HG03521 (cell line): ENCODE measurements around the gene MKLN1.
"Not testable (repeated sequence)": the region's sequence is repeated elsewhere in the genome, so short reads cannot be mapped to it uniquely, and the experiment has no call there.

ENCODE experiments used
- ATAC-seq: cut with Tn5 transposase; IDR thresholded peaks from one replicate; pipeline ENCODE4 v1.9.1; 2021; ENCODE audit warnings: mild to moderate bottlenecking, moderate library complexity; ENCODE audit not compliant: unreplicated experiment

Gene MKLN1

DNA sequence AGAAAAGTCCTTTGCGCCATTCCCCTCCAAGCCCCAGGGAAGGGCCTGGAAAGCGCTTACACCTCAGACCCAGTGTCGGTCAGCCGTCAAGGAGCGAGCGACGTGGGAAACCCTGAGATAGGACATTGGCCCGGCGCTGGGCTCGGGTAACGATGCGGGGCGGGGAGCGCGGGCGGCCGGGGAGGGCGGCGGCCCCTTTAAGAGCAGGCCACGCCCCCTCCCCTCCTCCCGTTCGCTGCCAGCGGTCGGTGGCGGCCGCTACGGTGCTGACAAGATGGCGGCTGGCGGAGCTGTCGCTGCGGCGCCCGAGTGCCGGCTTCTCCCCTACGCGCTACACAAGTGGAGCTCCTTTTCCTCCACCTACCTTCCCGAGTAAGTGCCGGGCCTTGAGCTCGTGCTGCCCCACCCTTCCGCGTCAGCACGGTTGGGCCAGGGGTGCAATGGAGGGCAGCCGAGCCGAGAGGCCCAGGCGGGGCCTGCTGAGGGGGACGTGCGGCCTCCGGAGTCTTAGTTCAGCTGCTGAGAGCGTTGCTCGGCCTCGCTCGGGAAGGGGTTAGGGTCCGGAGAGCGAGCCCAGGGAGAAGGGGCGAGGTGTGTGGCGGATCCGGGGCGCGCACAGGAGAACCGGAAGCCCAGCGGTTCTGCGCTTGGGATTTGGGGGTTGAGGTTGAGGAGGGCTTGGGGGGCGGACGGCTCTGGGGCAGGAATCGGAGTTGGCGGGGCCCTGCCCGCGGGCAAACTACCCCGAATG, at the start of gene MKLN1:
Gene MKLN1, plus strand, starts transcription at position 251 of the 751 bp plus-strand sequence. Its CDS starts 24 bp downstream, at position 275.
- peak; percentile 91 for ATAC-seq

DNA sequence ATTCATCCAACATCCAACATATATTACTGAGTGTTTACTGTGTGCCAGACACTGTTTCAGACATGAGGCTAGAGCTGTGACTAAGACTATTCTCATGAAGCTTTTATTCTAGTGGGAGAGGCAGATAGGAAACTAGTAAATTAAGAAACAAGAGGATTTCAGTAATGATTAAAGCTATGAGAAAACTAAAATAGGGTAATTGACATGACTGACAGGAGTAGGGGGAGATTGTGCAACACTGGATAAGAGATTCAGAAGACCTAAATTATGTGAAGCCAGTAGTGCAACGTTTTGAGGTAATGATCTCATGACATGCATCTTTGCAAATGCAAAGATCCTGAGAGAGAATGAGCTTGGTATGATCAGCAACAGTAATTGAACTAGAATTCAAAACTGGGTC, 48.6 kb upstream of the MKLN1 start:
- no peak for ATAC-seq

DNA sequence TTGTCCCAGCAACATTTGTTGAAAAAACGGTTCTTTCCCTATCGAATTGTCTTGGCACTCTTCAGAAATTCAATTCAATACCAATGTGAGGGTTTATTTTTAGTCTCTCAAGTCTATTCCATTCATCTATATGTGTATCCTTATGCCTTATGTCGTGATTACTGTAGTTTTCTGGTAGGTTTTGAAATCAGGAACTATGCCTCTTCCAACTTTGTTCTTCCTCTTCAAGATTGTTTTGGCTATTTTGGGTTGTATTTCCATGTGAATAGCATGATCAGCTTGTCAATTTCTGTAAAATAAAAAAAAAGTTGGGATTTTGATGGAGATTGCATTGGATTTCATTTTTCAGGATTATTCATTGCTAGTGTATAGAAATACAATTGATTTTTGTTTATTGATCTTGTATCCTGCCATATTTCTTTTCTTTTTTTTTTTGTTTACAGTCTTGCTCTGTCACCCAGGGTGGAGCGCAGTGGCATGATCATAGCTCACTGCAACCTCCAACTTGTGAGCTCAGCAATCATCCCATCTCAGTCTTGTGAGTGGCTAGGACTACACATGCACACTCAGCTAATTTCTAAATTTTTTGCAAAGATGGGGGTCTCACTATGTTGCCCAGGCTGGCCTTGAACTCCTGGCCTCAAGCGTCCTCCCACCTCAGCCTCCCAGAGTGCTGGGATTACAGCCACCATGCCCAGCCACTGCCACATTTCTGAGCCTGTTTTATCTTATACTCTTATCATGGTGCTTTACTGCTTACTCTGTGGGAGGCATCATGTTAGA, 46.2 kb upstream of the MKLN1 start:
- no peak for ATAC-seq

DNA sequence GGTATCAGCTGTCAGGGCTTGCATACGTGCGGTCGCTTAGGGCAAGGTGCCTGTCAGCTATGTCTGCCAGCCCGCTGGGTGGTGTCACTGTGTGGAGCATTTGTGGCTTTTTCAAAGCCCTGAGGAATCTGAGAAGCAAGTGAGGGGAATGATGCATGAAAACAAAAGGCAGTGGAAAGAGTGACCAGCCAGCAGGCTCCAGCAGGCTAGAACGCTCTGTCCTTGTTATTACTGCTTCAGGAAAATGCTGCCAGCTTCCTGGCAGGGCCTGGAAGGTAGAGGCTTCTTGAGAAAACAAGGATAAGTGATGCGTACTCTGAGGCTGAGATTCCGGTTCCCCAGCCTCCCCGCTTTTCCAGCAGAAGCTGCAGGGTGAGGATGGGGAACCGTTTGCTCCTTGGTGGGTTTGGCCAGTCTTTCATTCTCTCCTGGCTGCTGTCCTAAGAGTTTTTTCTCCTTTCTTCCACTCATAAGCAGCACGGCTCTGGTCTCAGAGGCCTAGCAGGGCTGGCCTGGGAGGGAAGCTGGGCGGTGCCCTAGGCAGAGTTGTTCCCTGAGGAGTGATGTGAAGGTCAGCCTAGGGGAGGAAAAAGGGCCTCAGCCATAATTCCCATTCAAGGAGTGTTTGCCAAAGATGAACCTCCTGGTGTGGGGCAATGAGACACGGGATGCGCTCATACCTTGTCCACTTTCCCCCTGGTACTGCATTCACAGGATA, 42.8 kb upstream of the MKLN1 start:
- ATAC-seq = no peak

DNA sequence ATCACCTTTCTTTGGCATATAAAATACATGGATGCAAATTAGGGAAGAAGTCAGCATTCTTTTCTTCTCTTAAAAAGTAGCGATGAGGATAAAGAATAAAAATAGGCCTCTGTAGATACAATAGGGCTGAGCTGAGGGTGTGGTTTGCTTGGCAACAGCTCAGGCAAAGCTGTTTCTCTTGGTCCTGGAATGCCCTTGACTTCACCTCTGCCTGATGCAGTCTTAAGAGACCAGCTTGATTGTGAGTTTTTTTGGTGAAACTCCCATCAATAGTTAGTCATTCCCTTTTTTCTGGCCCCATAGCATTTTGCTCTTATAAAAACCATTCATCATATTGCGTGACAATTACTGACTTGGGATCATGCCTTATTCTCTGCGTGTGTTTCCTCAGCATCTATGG, 42.1 kb upstream of the MKLN1 start:
- ATAC-seq = no peak

DNA sequence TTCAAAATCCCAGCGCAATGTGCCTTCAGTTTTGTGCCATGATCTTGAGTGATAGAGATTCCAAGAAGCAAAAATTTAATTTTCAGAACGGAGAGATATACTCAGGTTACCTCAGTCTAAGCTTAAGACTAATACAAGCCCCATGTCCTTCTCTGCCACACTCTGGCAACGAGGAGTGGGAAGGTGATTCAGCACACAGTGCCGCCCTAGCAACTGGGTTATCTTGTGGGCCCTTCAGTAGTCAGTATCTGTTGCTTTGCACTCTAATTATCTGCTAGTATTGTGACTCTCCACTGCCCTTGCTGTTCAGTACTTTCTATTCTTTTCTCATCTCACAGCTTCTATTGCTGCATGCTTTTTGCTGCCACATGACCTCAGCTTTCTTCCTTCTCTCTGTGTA, 39.2 kb upstream of the MKLN1 start:
- ATAC-seq = no peak

DNA sequence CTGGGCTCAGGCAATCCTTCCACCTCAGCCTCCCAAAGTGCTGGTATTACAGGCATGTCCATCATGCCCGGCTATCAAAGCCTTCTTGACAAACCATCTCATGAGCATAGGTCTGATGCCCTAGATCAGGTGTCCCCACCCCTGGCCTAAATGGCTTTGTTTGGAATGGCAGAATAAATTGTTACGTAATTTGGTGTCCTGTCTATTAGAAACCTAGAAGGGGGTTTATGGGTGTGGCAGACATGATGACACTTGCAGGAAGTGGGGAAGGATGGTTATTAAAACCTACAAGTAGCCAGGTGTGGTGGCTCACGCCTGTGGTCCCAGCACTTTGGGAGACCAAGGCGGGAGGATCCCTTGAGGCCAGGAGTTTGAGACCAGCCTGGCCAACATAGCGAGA, 38.6 kb upstream of the MKLN1 start:
- ATAC-seq = no peak

DNA sequence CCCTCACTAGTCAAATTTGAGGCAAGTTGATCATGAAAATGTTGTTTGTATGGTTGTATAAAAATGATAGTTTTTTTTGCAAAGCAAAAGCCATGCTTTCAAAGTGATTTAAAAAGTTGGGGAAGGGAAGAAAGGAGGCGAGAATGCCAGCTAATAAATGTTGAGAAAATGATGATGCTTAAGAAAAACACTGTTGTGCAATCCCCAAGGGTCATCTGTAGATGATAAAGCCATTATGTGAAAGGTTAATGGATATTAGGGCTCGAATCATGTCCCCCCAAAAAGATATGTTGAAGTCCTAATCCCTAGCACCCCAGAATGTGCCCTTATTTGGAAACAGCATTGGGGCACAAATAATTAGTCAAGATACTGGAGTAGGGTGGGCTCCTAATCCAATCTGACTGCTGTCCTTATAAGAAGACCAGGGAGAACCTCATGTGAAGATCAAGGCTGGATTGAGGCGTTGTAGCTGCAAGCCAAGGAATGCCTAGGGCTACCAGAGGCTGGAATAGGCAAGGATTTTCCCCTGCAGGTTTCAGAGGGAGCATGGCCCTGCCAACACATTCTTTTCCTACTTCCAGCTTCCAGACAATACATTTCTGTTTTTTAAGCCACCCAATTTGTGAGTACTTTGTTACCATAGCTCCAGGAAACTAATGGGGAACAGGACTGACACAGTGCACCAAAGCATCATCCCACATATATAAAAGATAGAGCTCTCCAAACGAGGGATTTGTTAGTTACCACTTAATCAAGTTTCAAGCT, 35.4 kb upstream of the MKLN1 start:
- no peak for ATAC-seq

DNA sequence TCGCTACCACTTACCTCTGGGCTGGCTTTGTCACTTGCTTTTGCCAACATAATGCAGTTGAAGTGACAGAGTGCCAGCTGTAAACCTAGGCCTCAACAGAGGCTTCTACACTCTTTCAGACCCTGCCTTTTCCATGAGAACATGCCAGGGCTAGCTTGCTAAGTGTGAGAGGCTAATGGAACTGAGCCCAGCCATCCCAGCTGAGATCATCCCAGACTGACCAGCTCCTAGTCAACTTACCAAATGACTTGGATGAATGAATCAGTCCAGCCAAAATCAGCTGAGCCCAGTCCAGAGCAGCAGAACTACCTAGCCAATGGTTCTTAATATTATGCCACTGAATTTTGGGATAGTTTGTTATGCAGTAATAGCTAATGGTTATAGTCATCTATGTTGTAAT, 34.7 kb upstream of the MKLN1 start:
- no peak for ATAC-seq

DNA sequence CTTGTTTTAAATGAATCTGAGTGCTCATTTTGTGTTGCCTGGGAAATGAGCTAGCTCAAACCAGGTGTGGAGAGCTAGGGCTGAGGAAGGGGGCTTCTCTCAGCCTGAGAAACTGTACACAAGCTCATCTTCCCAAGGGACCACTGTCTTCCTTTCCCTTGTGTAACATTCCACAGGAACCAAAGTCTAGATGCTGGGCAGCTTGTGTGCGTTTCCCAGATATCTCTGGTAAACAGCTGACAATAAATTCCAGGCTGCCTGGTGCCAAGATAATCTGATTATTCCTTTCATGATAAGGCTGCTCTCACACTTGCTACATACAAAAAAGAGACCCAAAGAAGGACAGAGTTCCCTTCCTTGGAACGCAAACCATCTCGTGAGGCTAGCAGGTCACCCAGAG, 33.1 kb upstream of the MKLN1 start:
- no peak for ATAC-seq

DNA sequence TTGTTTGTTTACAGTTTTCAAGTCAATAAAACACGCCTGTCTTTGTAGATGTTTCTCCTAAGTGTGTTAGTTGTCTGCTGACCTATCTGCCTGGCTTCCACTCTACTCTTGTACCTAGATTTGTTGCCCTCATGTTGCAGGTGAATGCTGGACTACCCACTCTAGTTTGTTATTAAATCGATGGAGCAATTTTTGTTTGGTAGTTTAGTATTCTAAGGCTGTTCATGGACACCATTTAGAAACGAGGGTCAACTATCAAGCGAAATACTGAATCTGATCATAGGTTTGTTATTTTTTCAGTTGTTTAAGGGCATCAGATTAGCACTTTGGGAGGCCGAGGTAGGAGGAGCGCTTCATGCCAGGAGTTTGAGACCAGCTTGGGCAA, 29.1 kb upstream of the MKLN1 start:
- ATAC-seq = no peak

DNA sequence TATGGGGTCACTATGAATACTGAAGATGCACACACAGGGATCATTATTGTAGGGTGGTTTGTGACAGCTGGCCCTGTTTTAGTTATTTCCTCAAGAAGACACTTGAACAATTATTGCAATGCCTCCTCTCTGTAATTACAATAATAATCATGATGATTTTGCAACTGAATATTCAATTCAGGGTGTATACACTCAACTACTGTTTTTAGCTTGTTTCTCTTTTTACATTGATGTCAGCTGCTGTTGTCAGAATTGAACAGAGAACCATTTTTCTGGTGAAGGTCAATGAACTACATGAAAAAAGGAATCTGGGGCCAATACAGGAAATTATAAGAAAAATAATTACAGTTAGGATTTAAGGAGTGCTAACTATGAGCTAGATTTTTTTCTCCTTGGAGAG, 28.6 kb upstream of the MKLN1 start:
- ATAC-seq = no peak

DNA sequence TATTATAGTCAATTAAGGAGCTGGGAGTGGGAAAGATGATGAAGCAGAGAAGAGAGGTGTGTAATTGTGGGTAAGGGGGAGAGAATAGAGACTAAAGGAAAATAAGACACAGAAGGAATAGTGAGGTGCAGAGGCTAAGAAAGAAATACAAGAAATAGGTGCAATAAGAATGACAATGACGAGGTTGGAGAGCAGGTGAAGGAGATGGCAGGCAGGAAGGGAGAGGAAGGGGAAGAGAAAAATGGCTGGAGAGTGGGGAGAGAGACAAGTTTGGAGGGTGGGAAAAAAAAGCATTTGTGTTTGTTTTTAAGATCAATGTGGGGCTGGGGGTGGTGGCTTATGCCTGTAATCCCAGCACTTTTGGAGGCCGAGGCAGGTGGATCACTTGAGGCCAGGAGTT, 27.6 kb upstream of the MKLN1 start:
- ATAC-seq = no peak

DNA sequence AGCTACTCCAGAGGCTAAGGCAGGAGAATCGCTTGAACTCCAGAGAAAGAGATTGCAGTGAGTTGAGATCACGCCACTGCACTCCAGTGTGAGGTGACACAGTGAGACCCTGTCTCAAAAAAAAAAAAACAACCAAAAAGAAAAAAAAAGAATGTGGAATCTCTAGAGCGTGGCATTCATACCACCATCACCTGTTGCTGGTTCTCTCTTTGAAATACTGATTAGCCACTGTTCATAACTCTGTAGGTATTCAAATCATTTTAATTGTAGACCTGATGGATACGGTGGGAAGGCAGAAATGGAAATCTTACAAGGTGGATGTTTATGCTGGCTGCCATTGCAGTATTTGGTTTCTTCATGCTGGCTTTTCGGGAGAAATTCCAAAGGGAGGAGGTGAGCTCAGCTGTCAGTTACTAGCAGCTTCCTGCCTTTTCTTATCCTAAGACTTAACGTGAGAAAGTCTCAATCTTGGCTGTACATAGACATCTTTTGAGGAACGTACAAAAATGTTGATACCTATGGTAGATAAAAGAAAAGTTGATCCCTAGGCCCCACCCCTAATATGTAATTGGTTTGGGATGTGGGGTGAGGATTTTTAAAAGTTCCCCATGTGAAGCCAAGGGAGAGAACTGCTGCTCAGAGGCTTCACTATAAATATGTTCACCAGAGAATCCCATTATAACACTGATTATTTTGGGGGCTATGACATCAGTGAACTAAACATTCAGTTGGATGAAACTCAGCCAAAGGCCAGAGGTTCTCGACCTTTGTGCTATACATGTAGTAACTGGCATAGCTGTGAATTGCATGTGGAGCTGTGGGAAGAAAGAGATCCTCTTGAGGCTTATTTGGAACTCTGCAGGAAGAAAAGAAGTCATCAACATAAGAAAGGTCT, 26.9 kb upstream of the MKLN1 start:
- ATAC-seq = no peak

DNA sequence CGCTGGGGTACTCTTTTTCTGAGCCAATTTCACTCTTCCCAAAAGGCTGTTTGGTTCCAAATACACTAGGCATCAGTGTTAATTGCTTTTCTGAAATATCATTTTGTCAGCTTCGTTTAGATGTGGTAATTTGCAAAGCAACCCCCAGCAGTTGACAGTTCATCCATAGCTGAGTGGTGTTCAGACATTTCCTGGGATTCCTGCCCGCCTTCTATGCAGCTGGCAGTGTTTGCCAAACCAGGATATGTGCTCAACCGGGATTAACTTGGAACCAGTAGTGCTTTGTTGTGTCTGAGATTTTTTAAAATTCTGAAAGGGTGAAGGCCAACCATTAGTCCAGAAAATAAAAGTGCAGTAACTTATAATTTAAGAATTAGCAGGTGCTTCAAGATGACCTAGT, 25.2 kb upstream of the MKLN1 start:
- ATAC-seq = no peak

DNA sequence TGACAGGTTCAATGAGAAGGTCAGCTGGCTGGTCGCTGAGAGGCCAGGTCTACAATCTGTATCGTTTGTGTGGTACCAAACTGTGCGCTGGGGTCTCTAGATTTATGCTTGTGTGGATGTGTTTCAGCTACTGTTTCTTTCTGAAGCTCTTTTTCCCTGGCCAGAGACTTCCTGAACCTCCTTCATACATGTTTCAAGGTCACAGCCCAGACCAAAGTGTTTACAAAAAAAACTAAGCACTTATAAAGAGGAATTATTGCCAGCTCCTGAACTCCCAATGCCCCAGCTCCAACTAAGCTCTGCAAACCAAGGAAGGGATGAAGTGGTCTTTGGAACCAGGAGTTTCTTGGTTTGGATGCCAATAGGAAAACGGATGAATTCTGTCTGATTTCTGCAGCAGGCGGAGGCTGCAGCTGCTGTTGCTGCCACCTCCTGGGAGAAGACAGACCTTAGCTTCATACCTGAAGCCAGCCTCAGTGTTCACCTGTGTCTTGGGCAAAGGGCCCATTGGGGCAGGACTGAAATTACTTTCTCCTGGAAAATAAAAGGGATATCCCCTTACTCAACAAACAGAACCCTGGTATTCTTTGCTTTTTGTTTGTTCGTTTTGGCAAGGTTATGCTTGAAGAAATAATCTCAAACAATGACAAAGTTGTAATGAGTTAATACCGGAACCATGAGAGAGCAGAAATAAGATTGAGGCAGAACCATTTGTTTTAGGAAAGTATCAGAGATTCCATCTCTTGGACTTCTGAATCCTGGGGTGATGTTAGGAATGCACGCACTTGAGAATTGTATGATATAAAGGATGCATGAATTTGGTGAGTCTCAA, 24.6 kb upstream of the MKLN1 start:
- ATAC-seq = no peak

DNA sequence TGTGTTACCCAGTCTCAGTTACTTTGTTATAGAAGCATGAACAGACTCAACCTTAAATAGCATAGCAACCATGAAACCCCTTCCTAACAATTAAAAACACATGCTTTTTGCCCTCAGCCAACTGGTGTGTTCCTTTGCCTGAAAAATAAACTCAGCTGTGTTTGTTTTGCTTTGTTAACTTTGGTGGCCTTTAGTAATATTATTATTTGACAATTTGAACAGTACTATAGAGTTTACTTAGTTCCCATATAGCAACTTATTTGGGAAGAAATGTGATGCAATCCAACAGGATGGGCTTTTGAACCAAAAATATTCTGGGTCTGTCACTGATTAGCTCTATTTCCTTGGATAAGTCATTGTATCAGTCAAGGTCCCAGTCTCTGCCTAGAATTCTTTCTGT, 22.5 kb upstream of the MKLN1 start:
- ATAC-seq = no peak

DNA sequence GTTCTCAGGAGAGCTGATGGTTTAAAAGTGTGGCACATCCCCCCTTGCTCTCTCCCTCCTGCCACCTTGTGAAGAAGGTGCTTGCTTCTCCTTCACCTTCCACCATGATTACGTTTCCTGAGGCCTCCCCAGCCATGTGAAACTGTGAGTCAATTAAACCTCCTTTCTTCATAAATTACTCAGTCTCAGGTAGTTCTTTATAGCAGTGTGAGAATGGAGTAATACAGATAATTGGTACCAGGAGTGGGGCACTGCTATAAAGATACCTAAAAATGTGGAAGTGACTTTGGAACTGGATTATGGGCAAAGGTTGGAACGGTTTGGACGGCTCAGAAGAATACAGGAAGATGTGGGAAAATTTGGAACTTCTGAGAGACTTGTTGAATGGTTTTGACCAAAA, 21.6 kb upstream of the MKLN1 start:
- not testable (repeated sequence) for ATAC-seq

DNA sequence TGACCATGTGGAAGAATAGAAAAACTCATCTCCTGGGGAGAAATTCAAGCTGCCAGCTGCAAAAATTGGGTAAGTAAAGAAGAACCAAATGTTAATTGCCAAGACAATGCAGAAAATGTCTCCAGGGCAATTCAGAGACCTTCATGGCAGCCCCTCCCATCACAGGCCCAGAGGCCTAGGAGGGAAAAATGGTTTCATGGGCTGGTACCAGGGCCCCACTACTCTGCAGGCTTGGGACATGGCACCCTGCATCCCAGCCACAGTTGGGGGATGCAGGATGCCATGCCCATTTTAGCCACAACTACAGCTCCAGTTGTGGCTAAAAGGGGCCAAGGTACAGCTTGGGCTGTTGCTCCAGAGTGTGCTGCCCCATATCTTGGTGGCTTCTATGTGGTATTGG, 20.9 kb upstream of the MKLN1 start:
- no peak for ATAC-seq
